Measurements from ENCODE around the gene CCDC13.

The CCDC13 gene

DNA sequence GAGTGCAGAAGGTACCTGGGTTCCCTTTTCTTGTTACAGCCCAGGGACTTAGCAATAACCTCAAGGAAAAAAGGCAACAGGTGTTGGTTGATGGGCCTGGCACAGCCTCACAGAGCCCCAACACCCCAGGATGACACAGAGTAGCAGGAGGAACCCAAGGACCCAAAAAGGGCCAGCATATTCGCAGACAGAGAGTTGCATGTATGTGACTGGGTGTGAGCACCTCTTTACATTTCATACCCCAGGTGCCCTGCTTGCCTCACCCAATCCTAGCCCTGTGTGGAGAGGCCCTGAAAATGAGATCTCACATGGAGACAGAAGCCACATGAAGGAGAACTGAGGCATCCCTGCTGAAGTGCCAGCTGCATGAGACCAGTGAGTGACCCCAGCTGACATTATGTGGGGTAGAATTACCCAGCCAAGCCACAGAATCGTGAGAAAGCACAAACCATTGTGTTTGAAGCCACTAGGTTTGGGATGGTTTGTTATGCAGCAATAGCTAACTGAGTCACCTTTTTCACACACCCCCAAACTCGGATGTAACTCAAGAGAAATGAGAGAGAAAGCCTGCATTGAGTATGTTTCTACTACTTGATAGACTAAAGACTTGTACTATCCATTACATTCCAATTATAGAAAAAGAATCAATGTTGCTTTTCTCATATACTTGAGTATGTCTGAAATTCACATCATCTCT is 44.2 kb downstream of the CCDC13 start:
- Histone ChIP-seq H3K27me3 (replicated peaks; ENCODE audit: control insufficient read depth, insufficient read depth, low read length, poor library complexity, severe bottlenecking) (no peaks in the 10 kb centered on the region), H3K4me1 (ENCODE audit: control insufficient read depth, insufficient read depth, low read length, poor library complexity, severe bottlenecking) (no peaks in the 10 kb centered on the region), H3K4me3 (ENCODE audit: insufficient read depth, low read depth, low read length, poor library complexity, severe bottlenecking) (no peak overlapping the region), H3K27ac (ENCODE audit: insufficient read depth, low read length, poor library complexity, severe bottlenecking) (no peak overlapping the region), H3K9me3 (ENCODE audit: control insufficient read depth, low read length) (no peaks in the 10 kb centered on the region), H3K36me3 (ENCODE audit: control insufficient read depth, insufficient read depth, low read length) (no peaks in the 10 kb centered on the region)
- no peak for DNase-seq

DNA sequence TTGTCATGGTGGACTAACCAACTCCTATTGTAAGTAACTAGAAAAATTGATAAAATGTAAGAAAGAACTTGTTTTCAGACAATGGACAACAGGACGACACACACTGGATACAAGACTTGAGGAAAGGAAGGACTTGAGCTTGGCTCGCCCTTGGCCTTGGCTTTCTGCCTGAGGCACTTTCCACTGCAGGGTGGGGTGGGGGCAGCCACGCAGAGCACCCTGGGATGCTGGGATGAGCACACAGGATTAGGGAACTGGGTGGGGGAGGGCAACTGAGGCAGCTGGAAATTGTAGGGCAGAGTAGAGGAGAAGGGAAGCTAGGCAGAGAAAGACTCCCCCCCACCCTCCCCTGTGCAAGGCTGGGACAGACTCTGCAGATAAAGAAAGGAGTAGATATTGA is 45.0 kb downstream of the CCDC13 start:
- no peaks in the 10 kb centered on the region for H3K27me3 ChIP-seq (replicated peaks; ENCODE audit: control insufficient read depth, insufficient read depth, low read length, poor library complexity, severe bottlenecking)
- DNase-seq: no peak
- no peak overlapping the region for H3K27ac ChIP-seq (ENCODE audit: insufficient read depth, low read length, poor library complexity, severe bottlenecking)
- no peak overlapping the region for H3K4me3 ChIP-seq (ENCODE audit: insufficient read depth, low read depth, low read length, poor library complexity, severe bottlenecking)
- no peaks in the 10 kb centered on the region for H3K9me3 ChIP-seq (ENCODE audit: control insufficient read depth, low read length)
- H3K36me3 ChIP-seq (ENCODE audit: control insufficient read depth, insufficient read depth, low read length): no peaks in the 10 kb centered on the region
- no peaks in the 10 kb centered on the region for H3K4me1 ChIP-seq (ENCODE audit: control insufficient read depth, insufficient read depth, low read length, poor library complexity, severe bottlenecking)

DNA sequence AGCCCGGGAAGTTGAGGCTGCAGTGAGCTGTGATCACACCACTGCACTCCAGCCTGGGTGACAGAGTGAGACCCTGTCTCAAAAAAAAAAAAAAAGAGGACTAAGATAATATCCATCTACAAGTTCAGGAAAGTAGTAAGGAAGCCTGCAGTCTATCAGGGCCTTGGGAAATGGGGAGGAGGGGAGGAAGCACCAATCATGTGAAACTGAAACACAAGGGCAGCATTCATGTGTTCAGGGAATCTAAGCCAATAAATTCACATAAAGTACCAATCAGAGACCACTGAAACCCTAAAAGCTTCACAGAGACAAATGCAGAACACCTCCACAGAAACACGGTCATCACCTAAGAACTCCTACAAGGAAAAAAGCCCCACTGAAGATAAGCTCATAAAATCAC is 47.6 kb downstream of the CCDC13 start:
- no peaks in the 10 kb centered on the region for H3K9me3 ChIP-seq (ENCODE audit: control insufficient read depth, low read length)
- no peaks in the 10 kb centered on the region for H3K27me3 ChIP-seq (replicated peaks; ENCODE audit: control insufficient read depth, insufficient read depth, low read length, poor library complexity, severe bottlenecking)
- no peaks in the 10 kb centered on the region for H3K4me1 ChIP-seq (ENCODE audit: control insufficient read depth, insufficient read depth, low read length, poor library complexity, severe bottlenecking)
- no peak overlapping the region for H3K4me3 ChIP-seq (ENCODE audit: insufficient read depth, low read depth, low read length, poor library complexity, severe bottlenecking)
- DNase-seq: no peak
- H3K36me3 ChIP-seq (ENCODE audit: control insufficient read depth, insufficient read depth, low read length): no peaks in the 10 kb centered on the region
- no peak overlapping the region for H3K27ac ChIP-seq (ENCODE audit: insufficient read depth, low read length, poor library complexity, severe bottlenecking)

DNA sequence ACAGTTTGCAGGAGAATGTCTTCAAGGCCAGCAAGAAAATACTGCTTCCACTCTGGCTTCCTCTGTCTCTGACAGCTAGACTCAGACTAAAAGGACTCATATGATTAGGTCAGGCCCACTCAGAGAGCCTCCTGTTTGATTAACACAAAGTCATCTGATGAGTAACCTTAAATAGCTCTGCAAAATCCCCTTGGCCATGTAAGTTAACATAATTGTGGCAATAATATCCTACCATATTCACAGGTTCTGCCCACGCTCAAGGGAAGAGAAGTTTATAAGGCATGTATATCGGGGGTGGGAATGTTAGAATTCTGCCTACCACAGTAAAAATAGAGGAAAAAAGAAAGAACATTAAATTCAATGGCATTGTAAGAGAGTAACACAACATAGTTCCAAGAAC is 49.8 kb downstream of the CCDC13 start:
- Histone ChIP-seq H3K27me3 (replicated peaks; ENCODE audit: control insufficient read depth, insufficient read depth, low read length, poor library complexity, severe bottlenecking) (no peaks in the 10 kb centered on the region), H3K9me3 (ENCODE audit: control insufficient read depth, low read length) (no peaks in the 10 kb centered on the region), H3K27ac (ENCODE audit: insufficient read depth, low read length, poor library complexity, severe bottlenecking) (no peak overlapping the region), H3K36me3 (ENCODE audit: control insufficient read depth, insufficient read depth, low read length) (no peaks in the 10 kb centered on the region), H3K4me3 (ENCODE audit: insufficient read depth, low read depth, low read length, poor library complexity, severe bottlenecking) (no peak overlapping the region), H3K4me1 (ENCODE audit: control insufficient read depth, insufficient read depth, low read length, poor library complexity, severe bottlenecking) (no peaks in the 10 kb centered on the region)
- no peak for DNase-seq

Measured in effector memory CD4-positive, alpha-beta T cell (primary cell).